Activated naive CD4-positive, alpha-beta T cell (primary cell): ENCODE measurements around the gene FIGLA.
A peak's percentile ranks its signal among the peaks of the same experiment; 100 is the strongest.
"Not testable (repeated sequence)": the region's sequence is repeated elsewhere in the genome, so short reads cannot be mapped to it uniquely, and the experiment has no call there.

Source experiments
- DNase-seq, 4 experiments: peaks; one replicate each; lab custom pipeline; 2025; lab: John Stamatoyannopoulos, UW

Gene FIGLA

DNA sequence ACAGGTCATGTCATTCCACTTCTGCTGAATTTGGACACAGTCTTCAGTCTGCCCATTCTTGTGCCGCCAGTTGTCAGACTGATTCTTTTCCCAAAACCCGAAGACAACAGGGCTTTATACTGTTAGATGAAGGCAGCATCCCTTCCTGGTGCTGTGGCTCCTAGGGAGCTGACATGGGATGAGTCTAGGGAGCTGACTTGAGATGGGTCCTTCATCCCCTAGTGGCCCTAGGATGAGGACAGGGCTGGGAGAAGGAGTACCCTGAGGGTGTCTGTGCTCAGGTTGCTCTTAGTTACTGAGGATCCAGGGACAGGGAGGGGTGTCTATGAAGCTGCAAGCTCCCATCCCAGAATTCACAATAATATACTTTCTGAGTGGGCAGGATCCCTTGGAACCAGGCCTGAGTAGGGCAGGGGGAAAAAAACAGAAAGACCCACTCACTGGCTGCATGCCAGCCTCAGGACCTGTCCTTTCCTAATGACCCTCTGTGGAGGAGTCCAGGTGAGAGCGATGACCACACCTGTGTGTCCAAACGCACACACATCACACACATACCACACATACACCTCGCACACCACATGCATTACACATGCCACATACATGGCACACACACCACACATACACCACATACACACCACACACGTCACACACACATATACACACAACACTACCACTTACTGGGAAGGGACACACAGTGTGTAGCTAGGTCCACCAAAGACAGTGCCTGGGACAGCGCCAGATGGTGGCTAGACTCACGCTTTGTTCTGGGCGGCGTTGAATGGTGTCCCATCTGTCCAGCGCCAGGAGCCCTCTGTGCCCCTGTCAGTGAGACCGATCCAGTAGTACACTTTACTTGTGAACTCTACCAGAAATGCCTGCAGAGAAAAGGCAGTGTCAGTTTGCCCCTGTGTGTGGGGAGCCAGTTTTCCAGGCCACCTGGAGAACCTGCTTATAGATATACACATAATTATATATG is 18.8 kb upstream of the FIGLA start:
- DNase-seq, result no peak

DNA sequence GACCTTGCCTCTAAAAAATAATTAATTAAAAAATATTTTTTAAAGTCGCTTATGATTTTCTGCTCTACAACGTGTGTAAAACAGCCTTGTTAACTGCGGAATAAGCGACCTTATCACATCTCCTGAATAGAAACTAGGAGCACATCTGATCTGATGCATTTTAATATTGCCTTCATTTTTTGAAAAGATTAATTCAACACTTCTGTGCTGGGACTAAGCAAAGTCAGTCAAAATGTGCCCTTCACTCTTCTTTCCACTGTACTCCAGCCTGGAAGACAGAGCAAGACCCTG is 17.3 kb upstream of the FIGLA start:
- no peak for DNase-seq

DNA sequence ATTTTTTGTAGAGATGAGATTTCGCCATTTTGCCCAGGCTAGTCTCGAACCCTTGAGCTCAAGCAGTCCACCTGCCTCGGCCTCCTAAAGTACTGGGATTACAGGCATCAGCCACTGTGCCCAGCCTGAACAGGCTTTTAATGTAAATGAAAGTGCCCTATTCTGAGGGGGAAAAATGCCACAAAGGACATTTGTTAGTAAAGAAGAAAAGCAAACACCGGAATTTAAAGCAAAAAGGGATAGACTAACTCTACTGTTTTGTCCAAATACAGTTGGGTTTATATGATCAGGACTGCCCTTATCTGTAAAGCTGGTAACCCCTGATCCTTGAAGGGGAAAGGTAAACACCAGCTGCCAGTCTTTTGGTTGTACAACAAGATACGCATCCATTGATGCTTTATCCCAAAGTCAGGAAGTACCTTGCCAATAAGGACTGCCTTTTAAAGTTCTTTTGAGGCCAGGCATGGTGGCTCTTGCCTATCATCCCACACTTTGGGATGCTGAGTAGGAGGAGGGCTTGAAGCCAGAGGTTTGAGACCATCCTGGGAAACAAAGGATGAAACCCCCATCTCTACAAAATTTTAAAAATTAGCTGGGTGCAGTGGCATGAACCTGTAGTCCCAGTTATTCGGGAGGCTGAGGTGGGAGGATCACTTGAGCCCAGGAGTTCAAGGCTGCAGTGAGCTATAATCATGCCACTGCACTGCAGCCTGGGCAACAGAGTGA is 16.8 kb upstream of the FIGLA start:
- no peak for DNase-seq

DNA sequence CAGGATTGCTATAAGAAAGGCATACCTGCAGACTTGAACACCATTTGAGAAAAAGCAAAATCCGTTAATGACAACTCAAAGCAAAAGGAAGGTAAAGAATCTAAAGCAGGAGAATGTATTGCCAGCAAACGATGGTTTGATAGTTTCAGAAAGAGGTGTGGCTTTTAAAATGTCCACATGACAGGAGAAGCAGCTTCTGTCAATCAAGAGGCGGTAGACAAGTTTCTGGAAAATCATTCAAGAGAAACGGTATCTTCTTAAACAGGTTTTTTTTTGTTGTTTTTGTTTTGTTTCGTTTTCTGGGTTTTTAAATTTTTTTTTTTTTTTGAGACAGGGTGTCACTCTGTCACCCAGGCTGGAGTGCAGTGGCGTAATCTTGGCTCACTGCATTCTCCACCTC is 16.2 kb upstream of the FIGLA start:
- DNase-seq, result no peak

DNA sequence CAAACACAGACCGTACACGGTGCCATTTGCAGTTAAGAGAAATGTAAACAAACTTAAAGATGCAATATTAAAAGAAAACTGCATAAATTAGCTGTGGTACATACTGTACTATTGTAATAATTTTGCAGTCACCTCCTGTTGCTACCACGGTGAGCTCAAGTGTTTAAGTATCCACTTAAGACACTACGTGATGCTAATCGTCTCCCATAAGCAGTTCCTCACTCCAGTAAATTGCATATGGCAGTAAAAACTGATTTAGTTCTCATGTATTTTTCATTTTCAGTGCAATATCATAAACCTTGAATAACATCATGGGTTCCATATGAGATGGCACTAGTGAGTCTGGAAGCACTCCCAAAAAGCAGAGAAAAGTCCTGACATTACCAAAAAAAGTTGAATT is 15.6 kb upstream of the FIGLA start:
- no peak for DNase-seq

DNA sequence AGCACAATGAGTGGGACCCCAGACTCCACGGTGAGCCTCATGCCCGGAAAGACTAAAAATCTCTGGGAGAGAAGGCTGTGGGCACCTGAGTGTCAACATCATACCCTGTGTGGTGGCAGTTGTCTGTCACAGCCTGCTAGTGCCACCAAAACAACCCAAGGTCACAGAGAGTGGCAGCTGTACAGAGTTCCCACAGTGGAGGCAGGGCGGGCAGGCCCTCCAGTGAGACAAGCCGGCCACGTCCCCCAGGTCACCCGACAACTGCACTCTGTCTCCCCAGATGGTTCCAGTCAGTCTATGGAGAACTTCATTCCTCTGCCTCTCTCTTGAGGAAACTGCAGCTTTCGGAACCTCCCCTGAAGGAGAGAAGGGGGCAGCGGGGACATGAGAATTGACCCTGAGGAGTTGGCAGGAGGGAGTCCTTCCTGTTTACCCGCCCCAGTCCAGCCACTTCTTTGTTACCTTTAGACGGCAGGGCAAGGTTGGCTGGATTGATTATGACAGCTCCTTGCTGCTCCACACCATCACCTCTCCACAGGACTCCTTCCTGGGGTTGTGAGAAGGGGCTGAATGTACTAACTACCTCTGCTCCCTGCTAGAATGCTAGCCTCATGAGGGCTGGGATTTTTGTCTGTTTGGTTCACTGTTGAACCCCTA is 11.3 kb upstream of the FIGLA start:
- DNase-seq, result no peak

DNA sequence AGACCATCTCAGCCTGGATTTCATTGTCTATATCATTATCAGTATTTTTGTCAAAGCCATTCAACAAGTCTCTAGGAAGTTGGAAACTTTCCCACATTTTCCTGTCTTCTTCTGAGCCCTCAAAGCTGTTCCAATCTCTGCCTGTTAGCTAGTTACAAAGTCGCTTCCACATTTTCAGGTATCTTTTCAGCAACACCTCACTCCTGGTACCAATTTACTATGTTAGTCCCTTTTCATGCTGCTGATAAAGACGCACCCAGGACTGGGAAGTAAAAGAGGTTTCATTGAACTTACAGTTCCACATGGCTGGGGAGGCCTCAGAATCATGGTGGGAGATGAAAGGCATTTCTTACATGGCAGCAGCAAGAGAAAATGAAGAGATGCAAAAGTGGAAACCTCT is 9.3 kb upstream of the FIGLA start:
- no peak for DNase-seq

DNA sequence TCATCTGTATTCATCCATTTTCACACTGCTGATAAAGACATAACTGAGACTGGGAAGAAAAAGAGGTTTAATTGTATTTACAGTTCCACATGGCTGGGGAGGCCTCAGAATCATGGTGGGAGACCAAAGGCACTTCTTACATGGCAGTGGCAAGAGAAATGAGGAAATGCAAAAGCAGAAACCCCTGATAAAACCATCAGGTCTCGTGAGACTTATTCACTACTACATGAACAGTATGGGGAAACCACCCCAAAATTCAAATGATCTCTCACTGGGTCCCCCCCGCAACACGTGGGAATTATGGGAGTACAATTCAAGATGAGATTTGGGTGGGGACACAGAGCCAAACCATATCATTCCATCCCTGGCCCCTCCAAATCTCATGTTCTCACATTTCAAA is 7.6 kb upstream of the FIGLA start:
- DNase-seq, result not testable (repeated sequence)

DNA sequence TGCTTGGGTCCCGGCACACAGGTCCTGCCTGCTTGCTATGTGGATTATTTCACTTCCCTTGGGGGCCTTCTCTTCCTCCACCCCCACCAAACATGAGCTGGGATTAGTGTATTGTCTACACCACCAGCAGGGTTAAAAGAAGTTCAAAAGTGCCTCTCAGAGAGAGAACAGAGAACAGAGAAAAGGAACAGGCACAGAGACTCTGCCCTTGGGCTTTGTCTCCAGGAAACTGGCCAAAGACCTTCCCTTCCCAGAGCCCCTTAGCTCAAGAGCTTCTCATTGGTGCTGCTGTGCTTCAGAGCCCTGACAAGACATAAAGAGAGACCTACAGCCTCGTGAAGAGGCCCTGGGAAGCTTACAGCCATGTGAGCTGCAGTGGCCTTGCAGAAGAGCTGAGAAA is 7.1 kb upstream of the FIGLA start:
- DNase-seq, result no peak

DNA sequence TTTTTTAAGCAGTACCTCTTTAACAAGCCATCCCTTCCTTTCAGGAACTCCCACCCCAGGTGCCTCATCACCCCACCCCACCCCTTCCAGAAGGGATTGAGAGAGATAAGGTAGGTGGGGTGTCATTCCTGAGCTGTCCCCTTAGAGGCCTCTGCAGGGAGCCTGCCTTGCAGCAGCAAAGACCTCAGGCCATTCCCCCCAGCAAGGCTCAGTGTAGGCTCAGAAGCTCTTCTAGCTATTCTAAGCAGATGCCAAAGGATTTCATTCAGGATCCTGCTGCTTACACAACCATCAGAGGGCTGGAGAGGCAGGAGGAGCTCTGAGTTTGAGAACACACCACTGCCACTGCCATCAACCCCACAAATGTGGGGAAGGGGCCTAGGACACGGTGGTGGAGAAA is 5.8 kb upstream of the FIGLA start:
- DNase-seq, result no peak

DNA sequence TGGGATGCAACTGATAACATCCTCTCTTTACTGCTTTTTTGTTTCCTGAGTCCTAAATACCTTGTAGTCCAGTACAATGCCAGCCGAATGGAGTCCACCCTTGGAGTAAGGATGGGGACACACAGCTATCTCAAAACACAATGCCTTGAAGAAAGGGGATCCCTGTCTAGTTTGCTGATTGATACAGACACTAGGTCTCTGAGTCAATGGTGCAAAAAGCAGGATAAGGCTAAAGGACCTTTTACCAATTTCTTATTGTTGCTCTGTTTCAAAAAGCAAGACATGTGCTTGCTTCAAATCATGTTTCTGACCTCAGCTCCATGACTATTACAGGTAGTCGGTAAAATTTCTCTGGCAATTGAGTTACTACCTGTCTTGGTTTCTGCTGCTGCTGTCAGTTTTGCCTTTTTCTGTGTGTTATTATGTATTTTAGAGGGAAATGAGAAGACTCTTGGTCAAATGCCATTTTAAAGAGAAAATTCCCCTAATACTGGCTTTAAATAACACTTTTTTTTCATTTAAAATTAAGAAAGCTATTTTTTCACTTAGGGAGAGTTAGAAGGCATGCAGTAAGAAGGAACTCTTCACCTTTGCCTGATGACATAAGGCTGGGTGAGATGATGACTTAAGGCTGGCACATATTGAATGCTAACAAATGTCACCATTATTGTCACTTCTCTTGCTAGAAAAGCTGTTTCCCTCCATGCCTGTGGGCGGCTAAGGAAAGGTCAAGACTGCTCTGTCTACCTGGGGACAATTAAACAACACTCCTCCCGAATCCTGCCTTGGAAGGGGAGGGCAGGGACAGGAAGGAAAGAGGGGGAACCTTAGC is 4.9 kb upstream of the FIGLA start:
- DNase-seq, result no peak

DNA sequence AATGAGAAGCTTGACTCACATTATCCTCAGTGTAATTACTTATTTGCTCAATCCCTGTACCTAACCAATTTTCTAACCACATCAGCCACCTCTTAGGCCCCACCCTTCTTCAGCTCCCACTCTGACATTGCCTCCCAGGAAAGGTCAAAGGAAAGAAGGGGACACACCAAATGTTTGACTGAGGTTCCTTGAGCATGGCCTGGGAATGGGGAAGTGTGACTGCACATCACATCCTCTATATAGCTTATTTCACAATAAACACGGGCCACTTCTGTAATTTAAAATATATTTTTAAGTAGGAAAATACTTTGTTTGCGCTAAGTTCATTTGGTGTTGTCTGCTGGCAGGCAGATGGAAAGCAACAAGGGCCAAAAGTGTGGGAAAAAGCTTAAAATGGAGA is 3.0 kb upstream of the FIGLA start:
- no peak for DNase-seq

DNA sequence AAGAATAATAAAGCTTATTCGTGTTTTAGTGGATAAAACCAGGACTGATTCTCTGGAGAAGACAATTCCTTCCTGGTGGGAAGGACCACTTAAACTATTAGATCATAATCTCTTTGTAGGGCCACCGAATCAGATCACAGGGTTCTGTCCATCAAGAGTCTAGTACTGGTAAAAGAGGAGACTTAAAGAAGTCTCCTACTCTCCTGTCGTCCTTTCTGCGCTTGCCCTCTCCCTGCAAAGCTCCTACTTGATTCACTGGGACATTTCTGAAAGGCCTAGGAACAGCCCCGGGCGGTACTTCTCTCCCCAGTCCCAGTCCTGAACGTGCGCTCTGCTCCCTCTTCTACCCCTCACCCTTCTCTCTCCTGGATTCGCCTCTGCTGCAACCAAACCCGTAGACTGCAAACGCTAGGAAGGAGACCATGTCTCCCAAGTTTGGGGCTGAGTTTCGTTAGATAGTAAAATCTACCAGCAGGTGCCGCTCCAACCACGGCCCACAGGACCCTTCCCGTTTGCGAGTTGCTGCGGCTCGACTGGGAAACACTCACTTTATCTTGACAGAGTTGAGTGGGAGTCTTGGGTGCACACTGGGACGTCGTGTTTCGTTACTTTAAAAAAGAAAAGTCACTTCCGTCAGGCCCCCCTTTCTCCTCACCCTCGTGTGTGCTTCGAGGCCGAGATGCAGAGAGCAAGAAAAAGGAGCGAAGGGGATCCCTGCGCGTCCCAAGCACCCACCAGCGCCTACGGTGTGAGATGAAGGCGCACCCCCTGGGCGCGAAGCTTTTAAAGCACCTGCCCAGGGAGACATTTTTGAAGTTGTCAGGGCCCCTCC is 923 bp downstream of the FIGLA start:
- DNase-seq, result peak; percentile 14 to 60 (median 38)

DNA sequence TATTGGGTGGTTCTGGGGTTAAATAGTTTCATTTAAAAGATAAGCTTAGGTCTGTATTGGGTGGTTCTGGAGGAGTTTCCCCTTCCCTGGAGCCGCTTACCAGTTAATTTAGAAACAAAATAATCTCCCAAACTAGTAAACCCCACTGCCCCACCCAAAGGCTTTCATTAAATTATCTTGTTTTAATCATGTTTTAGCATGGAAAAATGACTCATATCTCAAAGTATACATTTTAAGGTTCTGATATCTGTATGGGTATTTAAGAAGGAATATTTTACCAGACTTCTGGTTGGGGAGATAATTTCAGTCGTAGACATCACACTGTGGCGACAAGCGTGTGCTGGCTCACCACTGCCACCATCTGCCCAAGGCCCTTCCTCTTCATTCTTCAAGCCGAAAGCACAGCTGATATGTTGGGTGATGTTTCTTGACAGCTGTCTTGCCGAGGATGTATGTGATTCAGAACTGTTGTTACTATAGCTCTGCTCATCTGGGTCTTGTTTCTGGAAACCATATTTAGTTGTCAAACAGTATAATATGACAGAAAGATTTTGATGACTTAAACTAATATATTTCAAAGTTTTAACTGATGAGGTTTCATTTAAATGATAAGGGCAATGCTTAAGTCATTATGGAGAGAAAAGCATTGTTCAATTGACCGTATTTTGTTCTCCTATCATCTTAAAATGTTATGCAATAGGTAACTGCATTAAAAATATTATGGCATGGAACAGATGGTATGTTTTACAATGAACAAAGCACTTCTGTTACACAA is 5.1 kb downstream of the FIGLA start:
- peak in 2 of 4 experiments; percentile 8 to 41 for DNase-seq

DNA sequence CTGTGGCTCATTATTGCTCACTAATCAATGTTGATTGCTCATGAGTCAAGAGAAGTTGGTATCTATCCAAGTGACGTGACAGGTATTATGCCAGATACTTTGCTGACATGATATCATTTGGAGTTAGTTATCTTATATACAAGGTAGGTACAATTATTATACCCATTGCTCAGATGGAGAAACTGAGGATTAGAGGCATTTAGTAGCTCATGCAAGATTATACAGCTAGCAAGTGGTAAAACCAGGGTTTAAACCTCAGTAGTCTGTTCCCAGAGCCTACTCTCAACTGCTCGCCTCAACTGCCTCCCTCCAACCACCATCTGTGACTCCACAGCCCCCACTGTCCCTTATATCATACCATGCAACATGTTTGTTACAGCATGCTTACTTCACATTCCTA is 6.1 kb downstream of the FIGLA start:
- DNase-seq, result no peak

DNA sequence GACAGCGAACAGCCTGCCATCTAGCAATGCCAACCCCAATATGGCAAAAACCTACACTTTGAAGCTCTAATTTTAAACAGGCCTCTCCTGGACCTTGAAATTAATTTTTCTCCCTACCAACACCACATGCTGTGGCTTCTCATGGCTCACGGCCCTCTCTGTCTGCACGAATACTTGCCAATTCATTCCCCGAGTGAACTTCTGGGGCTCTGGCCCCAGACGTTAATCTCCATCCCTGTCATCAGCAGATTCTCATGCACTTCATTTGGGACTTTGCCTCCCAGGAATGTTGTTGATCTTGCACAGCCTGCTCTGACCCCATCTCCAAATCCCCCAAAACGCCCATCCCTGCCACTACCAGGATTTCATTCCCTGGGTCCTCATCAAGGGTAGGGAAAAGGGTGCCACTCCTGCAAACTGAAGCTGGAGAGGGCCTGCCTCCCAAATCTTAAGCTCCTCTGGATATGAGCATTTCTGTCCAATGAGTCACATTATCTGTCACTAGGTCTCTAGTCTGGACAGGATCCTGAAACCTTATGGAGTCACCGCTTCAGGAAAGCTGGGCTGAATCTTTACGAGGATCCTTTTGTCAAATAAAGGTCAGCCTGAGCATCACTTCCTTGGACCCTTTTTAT is 10.4 kb downstream of the FIGLA start:
- no peak for DNase-seq

DNA sequence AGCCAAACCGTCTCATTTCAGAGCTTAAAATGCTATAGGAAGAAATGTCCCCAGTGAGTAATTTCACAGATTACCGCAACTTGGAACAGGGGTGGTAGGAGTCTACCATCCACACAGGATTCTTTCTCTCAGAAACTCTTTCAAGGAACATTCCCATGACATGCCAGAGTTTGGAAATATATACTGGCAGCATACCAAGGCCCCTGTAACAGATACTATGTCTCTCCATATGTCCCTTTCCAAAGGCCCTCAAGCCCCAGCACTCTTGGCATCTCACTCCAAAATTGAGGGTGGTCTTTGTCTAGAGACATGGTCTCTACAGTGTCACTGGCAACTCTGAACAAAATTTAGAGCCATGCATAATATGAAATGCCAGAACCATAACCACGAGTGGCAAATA is 11.0 kb downstream of the FIGLA start:
- DNase-seq, result no peak

DNA sequence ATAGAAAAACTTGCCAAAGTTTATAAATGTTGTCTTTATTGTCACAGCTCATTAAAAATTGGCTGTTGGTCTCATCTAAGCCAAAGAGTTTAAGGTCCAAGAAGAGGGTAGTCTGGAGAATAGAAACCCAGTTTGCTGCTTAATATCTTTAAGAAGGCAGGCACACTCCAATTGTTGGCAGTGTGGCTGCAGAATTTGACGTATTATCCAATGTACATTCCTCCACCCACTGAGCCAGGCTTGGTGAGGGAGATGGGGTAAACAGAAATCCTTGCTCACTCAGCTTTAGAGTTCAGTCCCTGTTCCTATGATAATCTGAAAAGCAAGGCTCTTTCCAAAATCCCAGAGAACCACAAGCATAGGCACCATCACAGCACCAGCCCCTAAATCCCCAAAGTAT is 11.8 kb downstream of the FIGLA start:
- DNase-seq, result no peak

DNA sequence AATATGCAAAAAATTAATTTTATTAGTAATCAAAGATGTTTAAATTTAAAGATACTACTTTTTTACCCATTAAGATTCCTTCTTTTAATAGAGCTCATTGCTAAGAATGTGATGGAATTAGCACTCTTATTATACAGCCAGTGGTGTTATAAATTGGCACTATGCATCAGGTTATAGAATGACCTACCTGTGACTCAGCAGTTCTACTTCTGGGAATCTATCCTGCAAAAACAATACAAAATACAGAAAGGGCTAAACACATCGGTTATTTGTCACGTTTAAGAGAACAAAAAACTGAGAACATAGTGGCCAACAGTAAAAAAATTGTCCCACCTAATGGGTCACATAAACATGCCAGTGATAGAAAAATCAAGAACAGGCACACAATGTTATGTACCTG is 13.0 kb downstream of the FIGLA start:
- DNase-seq, result no peak

DNA sequence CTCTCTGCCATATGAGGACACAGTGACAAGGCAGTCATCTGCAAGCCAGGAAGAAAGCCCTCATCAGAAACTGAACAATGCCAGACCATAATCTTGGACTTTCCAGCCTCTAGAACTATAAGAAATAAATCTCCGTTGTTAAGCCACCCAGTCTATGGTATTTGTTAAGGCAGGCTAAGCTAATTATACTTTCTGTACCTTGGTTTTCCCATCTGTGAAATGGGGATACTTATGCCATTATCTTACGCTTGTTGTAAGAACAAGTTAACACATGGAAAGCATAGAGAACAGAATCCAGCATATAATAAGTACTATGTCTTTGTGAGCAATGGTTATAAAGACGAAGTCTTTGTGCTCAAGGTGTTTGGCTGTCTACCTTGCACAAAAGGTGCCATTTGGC is 14.2 kb downstream of the FIGLA start:
- DNase-seq, result no peak
